ENCODE results near the gene GNB2. TPM values are rescaled to one million over a fixed set of nuclear protein-coding genes. Genes with fewer than 3 reads are reported as not detected.

Gene GNB2
- total and polyA plus RNA-seq, 2 of the 13 experiments (the other 11 are each of a cell fraction or from before 2014, with no cell fraction given) = 48.3 to 67.1 TPM

- TF ChIP-seq, protein P1, sequence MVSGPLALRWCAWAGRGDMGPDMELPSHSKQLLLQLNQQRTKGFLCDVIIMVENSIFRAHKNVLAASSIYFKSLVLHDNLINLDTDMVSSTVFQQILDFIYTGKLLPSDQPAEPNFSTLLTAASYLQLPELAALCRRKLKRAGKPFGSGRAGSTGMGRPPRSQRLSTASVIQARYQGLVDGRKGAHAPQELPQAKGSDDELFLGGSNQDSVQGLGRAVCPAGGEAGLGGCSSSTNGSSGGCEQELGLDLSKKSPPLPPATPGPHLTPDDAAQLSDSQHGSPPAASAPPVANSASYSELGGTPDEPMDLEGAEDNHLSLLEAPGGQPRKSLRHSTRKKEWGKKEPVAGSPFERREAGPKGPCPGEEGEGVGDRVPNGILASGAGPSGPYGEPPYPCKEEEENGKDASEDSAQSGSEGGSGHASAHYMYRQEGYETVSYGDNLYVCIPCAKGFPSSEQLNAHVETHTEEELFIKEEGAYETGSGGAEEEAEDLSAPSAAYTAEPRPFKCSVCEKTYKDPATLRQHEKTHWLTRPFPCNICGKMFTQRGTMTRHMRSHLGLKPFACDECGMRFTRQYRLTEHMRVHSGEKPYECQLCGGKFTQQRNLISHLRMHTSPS (CRISPR knock-in tag; IDR thresholded peaks at IDR 0.05; ENCODE audit: low read depth) = peak; percentile 93
- TF ChIP-seq SNAPC5 (CRISPR knock-in tag; IDR thresholded peaks at IDR 0.05; ENCODE audit: borderline replicate concordance) = no peak
- TF ChIP-seq ZNF530 (CRISPR knock-in tag; IDR thresholded peaks at IDR 0.05; ENCODE audit: low read depth) = no peak
- TF ChIP-seq, protein P2, sequence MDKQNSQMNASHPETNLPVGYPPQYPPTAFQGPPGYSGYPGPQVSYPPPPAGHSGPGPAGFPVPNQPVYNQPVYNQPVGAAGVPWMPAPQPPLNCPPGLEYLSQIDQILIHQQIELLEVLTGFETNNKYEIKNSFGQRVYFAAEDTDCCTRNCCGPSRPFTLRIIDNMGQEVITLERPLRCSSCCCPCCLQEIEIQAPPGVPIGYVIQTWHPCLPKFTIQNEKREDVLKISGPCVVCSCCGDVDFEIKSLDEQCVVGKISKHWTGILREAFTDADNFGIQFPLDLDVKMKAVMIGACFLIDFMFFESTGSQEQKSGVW (CRISPR knock-in tag; IDR thresholded peaks at IDR 0.05; ENCODE audit: borderline replicate concordance) = no peak
- TF ChIP-seq, protein P3, sequence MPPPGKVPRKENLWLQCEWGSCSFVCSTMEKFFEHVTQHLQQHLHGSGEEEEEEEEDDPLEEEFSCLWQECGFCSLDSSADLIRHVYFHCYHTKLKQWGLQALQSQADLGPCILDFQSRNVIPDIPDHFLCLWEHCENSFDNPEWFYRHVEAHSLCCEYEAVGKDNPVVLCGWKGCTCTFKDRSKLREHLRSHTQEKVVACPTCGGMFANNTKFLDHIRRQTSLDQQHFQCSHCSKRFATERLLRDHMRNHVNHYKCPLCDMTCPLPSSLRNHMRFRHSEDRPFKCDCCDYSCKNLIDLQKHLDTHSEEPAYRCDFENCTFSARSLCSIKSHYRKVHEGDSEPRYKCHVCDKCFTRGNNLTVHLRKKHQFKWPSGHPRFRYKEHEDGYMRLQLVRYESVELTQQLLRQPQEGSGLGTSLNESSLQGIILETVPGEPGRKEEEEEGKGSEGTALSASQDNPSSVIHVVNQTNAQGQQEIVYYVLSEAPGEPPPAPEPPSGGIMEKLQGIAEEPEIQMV (CRISPR knock-in tag; IDR thresholded peaks at IDR 0.05; ENCODE audit: low read depth) = peak; percentile 67; the same call in 1 of the 2 replicates
- TF ChIP-seq MLXIP (CRISPR knock-in tag; IDR thresholded peaks at IDR 0.05; ENCODE audit: borderline replicate concordance) = no peak
- no peak for TF ChIP-seq RAD21 (CRISPR knock-in tag; IDR thresholded peaks at IDR 0.05)
- TF ChIP-seq EHMT2 (IDR thresholded peaks at IDR 0.05; ENCODE audit: borderline replicate concordance, low read depth, low read length) = no peak
- no peak for TF ChIP-seq ZNF724P (CRISPR knock-in tag; IDR thresholded peaks at IDR 0.05; ENCODE audit: borderline replicate concordance)
- peak; percentile 90 for TF ChIP-seq RXRB (CRISPR knock-in tag; IDR thresholded peaks at IDR 0.05; ENCODE audit: borderline replicate concordance)
- TF ChIP-seq ZNF562 (CRISPR knock-in tag; IDR thresholded peaks at IDR 0.05; ENCODE audit: borderline replicate concordance) = no peak
- TF ChIP-seq ZNF629 (CRISPR knock-in tag; conservative IDR thresholded peaks at IDR 0.05) = no peak
- TF ChIP-seq, protein P4, sequence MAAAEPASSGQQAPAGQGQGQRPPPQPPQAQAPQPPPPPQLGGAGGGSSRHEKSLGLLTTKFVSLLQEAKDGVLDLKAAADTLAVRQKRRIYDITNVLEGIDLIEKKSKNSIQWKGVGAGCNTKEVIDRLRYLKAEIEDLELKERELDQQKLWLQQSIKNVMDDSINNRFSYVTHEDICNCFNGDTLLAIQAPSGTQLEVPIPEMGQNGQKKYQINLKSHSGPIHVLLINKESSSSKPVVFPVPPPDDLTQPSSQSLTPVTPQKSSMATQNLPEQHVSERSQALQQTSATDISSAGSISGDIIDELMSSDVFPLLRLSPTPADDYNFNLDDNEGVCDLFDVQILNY (CRISPR knock-in tag; conservative IDR thresholded peaks at IDR 0.05) = no peak
- TF ChIP-seq SIN3A (IDR thresholded peaks at IDR 0.05; ENCODE audit: borderline replicate concordance, low read depth, low read length) = no peak
- TF ChIP-seq ZHX1 (CRISPR knock-in tag; IDR thresholded peaks at IDR 0.05; ENCODE audit: low read depth) = 0 out of 2 replicates have a peak, but pooled peaks have one; percentile 47
- no peak for TF ChIP-seq ZFYVE20 (CRISPR knock-in tag; IDR thresholded peaks at IDR 0.05; ENCODE audit: borderline replicate concordance, low read depth)
- no peak for TF ChIP-seq RFXAP (CRISPR knock-in tag; IDR thresholded peaks at IDR 0.05; ENCODE audit: borderline replicate concordance)
Measured at GRCh38 chr7:100723732-100724275, 50.3 kb downstream of the GNB2 start (continued).
